ENCODE results near the gene SLC35A3.
A peak's percentile ranks its signal among the peaks of the same experiment; 100 is the strongest.
"Not testable (repeated sequence)": the region's sequence is repeated elsewhere in the genome, so short reads cannot be mapped to it uniquely, and the experiment has no call there.

Gene SLC35A3

GRCh38 chr1:100039591-100039990 lies 69.8 kb downstream of the SLC35A3 start:
- peaks cover 21% of the 10 kb centered on the region for H3K36me3 ChIP-seq (ENCODE audit: low read depth)
- H3K27me3 ChIP-seq (ENCODE audit: insufficient read depth, poor library complexity, severe bottlenecking), result no peaks in the 10 kb centered on the region
- H3K9me3 ChIP-seq (ENCODE audit: severe bottlenecking), result no peaks in the 10 kb centered on the region
- peak overlapping the region; percentile 64 for H3K4me3 ChIP-seq (ENCODE audit: severe bottlenecking)
- peaks cover 18% of the 10 kb centered on the region for H3K4me1 ChIP-seq (ENCODE audit: insufficient read depth, poor library complexity, severe bottlenecking)
- DNase-seq (ENCODE audit: low spot score) (no peak), ATAC-seq (ENCODE audit: low read depth) (no peak)
- TF ChIP-seq CTCF (IDR thresholded peaks at IDR 0.05; ENCODE audit: poor library complexity, severe bottlenecking), result no peak
- peak overlapping the region; percentile 81 for H3K27ac ChIP-seq (ENCODE audit: poor library complexity, severe bottlenecking)

DNA sequence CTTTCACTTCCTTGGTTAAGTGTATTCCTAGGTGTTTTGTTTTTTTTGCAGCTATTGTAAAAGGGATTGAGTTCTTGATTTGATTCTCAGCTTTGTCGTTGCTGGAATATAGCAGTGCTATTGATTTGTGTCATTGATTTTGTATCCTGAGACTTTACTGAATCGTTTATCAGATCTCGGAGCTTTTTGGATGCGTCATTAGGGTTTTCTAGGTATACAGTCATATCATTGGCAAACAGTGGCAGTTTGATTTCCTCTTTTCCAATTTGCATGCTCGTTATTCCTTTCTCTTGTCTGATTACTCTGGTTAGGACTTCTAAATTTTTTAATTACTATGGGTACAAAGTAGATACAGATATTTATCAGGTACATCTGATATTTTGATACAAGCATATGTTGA lies 75.4 kb downstream of the SLC35A3 start:
- no peaks in the 10 kb centered on the region for H3K9me3 ChIP-seq (ENCODE audit: severe bottlenecking)
- peaks cover 24% of the 10 kb centered on the region for H3K36me3 ChIP-seq (ENCODE audit: low read depth)
- no peak overlapping the region for H3K27ac ChIP-seq (ENCODE audit: poor library complexity, severe bottlenecking)
- ATAC-seq (ENCODE audit: low read depth) (no peak), DNase-seq (ENCODE audit: low spot score) (no peak)
- no peaks in the 10 kb centered on the region for H3K27me3 ChIP-seq (ENCODE audit: insufficient read depth, poor library complexity, severe bottlenecking)
- no peak for TF ChIP-seq CTCF (IDR thresholded peaks at IDR 0.05; ENCODE audit: poor library complexity, severe bottlenecking)
- no peak overlapping the region for H3K4me3 ChIP-seq (ENCODE audit: severe bottlenecking)
- H3K4me1 ChIP-seq (ENCODE audit: insufficient read depth, poor library complexity, severe bottlenecking), result peaks cover 21% of the 10 kb centered on the region

GRCh38 chr1:100047235-100047708 lies 77.5 kb downstream of the SLC35A3 start:
- H3K4me3 ChIP-seq (ENCODE audit: severe bottlenecking); H3K27me3 ChIP-seq (ENCODE audit: insufficient read depth, poor library complexity, severe bottlenecking); DNase-seq (ENCODE audit: low spot score); ATAC-seq (ENCODE audit: low read depth); H3K9me3 ChIP-seq (ENCODE audit: severe bottlenecking): not testable (repeated sequence)
- peaks cover 32% of the 10 kb centered on the region for H3K36me3 ChIP-seq (ENCODE audit: low read depth)
- peak overlapping the region; percentile 35 for H3K27ac ChIP-seq (ENCODE audit: poor library complexity, severe bottlenecking)
- peaks cover 15% of the 10 kb centered on the region for H3K4me1 ChIP-seq (ENCODE audit: insufficient read depth, poor library complexity, severe bottlenecking)

GRCh38 chr1:100050139-100050538 lies 80.3 kb downstream of the SLC35A3 start:
- Histone ChIP-seq H3K27me3 (ENCODE audit: insufficient read depth, poor library complexity, severe bottlenecking) (no peaks in the 10 kb centered on the region), H3K27ac (ENCODE audit: poor library complexity, severe bottlenecking) (peak overlapping the region; percentile 24), H3K9me3 (ENCODE audit: severe bottlenecking) (no peaks in the 10 kb centered on the region), H3K4me3 (ENCODE audit: severe bottlenecking) (no peak overlapping the region), H3K4me1 (ENCODE audit: insufficient read depth, poor library complexity, severe bottlenecking) (peaks cover 15% of the 10 kb centered on the region), H3K36me3 (ENCODE audit: low read depth) (peaks cover 34% of the 10 kb centered on the region)
- ATAC-seq (ENCODE audit: low read depth) (no peak), DNase-seq (ENCODE audit: low spot score) (no peak)
- TF ChIP-seq CTCF (IDR thresholded peaks at IDR 0.05; ENCODE audit: poor library complexity, severe bottlenecking), result no peak

DNA sequence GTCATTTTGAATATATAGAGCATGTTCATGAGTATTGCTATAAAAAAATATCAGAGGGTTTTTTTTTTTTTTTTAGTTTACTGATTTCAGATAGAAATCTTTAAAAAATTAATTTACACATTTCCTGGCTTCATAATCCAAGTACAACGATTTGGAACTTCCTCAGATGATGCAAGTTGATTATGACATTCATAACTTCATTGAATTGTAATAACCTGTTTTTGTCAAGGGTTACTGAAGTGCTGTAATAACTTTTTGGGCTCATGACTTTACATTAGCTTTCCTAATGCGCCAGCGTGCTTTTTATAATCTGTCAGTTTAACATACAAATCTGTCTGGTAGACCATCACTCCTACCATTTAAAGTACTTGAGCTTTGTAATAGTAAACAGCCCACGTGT lies 81.6 kb downstream of the SLC35A3 start:
- no peaks in the 10 kb centered on the region for H3K9me3 ChIP-seq (ENCODE audit: severe bottlenecking)
- H3K27me3 ChIP-seq (ENCODE audit: insufficient read depth, poor library complexity, severe bottlenecking), result no peaks in the 10 kb centered on the region
- no peak overlapping the region for H3K4me3 ChIP-seq (ENCODE audit: severe bottlenecking)
- peaks cover 37% of the 10 kb centered on the region for H3K36me3 ChIP-seq (ENCODE audit: low read depth)
- ATAC-seq (ENCODE audit: low read depth) (no peak), DNase-seq (ENCODE audit: low spot score) (no peak)
- no peak for TF ChIP-seq CTCF (IDR thresholded peaks at IDR 0.05; ENCODE audit: poor library complexity, severe bottlenecking)
- peaks cover 13% of the 10 kb centered on the region for H3K4me1 ChIP-seq (ENCODE audit: insufficient read depth, poor library complexity, severe bottlenecking)
- peak overlapping the region; percentile 24 for H3K27ac ChIP-seq (ENCODE audit: poor library complexity, severe bottlenecking)

Measured in RWPE2 (cell line).